Testis (tissue), 3 donors: Measurements from ENCODE around the gene MAPK8IP3. TPM values are rescaled to one million over a fixed set of nuclear protein-coding genes. Genes with fewer than 3 reads are reported as not detected.

Experiments used
- DNase-seq: peaks from one replicate; pipeline ENCODE4 v3.0.0-alpha.2; 2019
- H3K27ac ChIP-seq, 2 donors: fragments of 200-600 bp; sonication (generic); one replicate each; pipeline ENCODE4 v1.5.1; 2019
- H3K27me3 ChIP-seq: fragments of 200-600 bp; sonication (generic); one replicate; pipeline ENCODE4 v1.5.1; 2019
- H3K36me3 ChIP-seq: fragments of 200-600 bp; sonication (generic); one replicate; pipeline ENCODE4 v1.5.1; 2017; ENCODE audit warnings: low read depth; ENCODE audit errors: missing control alignments
- H3K4me1 ChIP-seq: fragments of 200-600 bp; sonication (generic); one replicate; pipeline ENCODE4 v1.5.1; 2019
- H3K4me3 ChIP-seq, 2 donors: fragments of 200-600 bp; sonication (generic); one replicate each; pipeline ENCODE4 v1.5.1; 2017 to 2019
- H3K9me3 ChIP-seq: fragments of 200-600 bp; sonication (generic); one replicate; pipeline ENCODE4 v1.5.1; 2017
- POLR2A ChIP-seq: fragments of 450-650 bp; IDR thresholded peaks from one replicate; pipeline ENCODE4 v1.6.1; 2017; ENCODE audit warnings: antibody characterized with exemption, mild to moderate bottlenecking, moderate library complexity
- WGBS, 2 donors: methylation state at CpG; one replicate each; pipeline ENCODE4 v1.1.5; 2018; 5-methylcytosine and 5-hydroxymethylcytosine counted together
- intact Hi-C: fragments of 100-400 bp; cut with DNase I; formaldehyde crosslinking; loops from one replicate; pipeline ENCODE4 v1.15.1; 2023; ENCODE audit warnings: low total_unique reads
- polyA plus RNA-seq: library from polyadenylated mRNA; stranded (reverse); fragments of 350-450 nt; fragmentation: Illumina TruSeq; extraction: RNeasy Lipid Tissue Mini Kit (QIAGEN cat#74804); gene quantifications from one replicate; pipeline ENCODE4 v1.2.3, GENCODE V29; 2014; ENCODE audit warnings: low read depth, low replicate concordance; ENCODE audit not compliant: insufficient read depth
- total RNA-seq, 2 donors: library from RNA; depleted of rRNA; stranded (reverse); fragments of >200 nt; gene quantifications; one replicate each; pipeline ENCODE4 v1.2.3, GENCODE V29; 2016
- TF ChIP-seq, protein P1 (sequence below), 3 experiments: fragments of 450-650 bp in 2 of 3; fragments of 200-600 bp in 1 of 3; sonication (generic) in 1 of 3; IDR thresholded peaks; one replicate each; pipeline ENCODE4 v1.5.1; 2016 to 2019; ENCODE audit warnings: antibody characterized with exemption in 3 of 3, mild to moderate bottlenecking in 2 of 3, moderate library complexity in 1 of 3

MAPK8IP3 gene
- total and polyA plus RNA-seq, 3 donors from 2014 or later, result 52.7 to 154 (median 128) TPM

DNA sequence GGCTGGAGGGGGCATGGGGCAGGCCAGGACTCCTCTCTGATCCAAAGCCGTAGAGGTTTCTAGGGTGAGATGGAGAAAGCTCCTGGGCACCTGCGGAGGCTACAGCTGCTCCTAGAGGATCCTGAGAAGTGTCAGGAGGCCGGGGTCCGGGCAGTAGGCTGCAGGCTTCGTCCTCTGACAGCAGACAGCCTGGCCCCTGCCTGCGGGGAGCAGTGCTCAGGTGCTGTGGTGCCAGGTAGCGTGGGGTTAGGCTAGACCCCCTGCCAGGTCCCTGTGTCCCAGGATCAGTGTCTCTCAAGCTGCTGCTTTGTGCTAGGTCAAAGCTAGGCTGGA is 68.4 kb downstream of the MAPK8IP3 start:
- Histone ChIP-seq H3K9me3 (no peaks in the 10 kb centered on the region), H3K27ac (peak overlapping the region in 1 of 2 donors; percentile 87), H3K4me1 (peaks cover 27% of the 10 kb centered on the region), H3K4me3 (no peak overlapping the region), H3K27me3 (no peaks in the 10 kb centered on the region), H3K36me3 (no peaks in the 10 kb centered on the region)
- intact Hi-C loops, result no loop called here
- no peak for DNase-seq
- 75 to 82% methylated on average over 7 of the region's 7 CpGs for WGBS, 2 donors
- TF ChIP-seq, protein P1, sequence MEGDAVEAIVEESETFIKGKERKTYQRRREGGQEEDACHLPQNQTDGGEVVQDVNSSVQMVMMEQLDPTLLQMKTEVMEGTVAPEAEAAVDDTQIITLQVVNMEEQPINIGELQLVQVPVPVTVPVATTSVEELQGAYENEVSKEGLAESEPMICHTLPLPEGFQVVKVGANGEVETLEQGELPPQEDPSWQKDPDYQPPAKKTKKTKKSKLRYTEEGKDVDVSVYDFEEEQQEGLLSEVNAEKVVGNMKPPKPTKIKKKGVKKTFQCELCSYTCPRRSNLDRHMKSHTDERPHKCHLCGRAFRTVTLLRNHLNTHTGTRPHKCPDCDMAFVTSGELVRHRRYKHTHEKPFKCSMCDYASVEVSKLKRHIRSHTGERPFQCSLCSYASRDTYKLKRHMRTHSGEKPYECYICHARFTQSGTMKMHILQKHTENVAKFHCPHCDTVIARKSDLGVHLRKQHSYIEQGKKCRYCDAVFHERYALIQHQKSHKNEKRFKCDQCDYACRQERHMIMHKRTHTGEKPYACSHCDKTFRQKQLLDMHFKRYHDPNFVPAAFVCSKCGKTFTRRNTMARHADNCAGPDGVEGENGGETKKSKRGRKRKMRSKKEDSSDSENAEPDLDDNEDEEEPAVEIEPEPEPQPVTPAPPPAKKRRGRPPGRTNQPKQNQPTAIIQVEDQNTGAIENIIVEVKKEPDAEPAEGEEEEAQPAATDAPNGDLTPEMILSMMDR (IDR thresholded peaks at IDR 0.05), result no peak
- TF ChIP-seq POLR2A, result no peak

DNA sequence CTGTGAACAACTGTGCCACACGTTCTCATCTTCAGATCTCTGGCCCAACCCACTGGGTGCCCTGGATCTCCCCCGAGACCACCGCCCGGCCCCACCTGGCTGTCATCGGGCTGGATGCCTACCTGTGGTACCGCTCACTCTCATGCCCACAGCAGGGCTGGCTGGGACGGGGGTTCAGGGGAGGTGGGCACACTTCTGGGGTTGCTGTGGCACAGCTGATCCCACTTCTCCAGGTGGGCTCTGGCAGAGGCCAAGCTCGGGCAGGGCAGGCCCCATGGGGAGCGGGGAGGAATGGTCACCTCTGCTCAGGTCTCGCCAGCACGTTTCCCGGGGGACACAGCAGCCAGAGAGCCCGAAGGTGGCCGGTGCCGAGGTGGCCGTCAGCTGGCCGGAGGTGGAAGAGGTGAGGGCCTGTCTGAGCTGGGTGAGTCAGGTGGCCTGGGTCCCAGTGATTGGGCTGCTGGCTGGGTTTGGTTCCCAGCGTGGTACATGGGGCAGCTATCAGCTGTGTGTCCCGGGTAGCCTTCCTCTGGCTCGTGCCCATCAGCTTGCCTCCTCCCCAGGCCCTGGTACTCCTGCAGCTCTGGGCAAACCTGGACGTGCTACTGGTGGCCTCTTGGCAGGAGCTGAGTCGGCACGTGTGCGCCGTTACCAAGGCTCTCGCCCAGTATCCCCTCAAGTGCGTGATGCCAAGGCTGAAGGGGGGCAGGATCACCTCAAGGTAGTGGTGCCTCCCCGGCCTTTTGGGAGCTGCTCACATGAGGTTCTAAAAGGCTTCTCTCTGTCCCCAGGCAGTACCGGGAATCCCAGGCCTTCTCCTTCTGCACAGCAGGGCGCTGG is 69.2 kb downstream of the MAPK8IP3 start:
- no peak overlapping the region for H3K27ac ChIP-seq
- no peak for TF ChIP-seq POLR2A
- TF ChIP-seq, protein P1 (IDR thresholded peaks at IDR 0.05), result no peak
- whole genome bisulfite sequencing, 2 donors, result 92 to 94% methylated on average over 16 to 30 of the region's 30 CpGs
- H3K9me3 ChIP-seq, result no peaks in the 10 kb centered on the region
- peaks cover 21% of the 10 kb centered on the region for H3K4me1 ChIP-seq
- H3K36me3 ChIP-seq, result no peaks in the 10 kb centered on the region
- no peak overlapping the region for H3K4me3 ChIP-seq
- DNase-seq, result no peak
- intact Hi-C loops, result no loop called here
- H3K27me3 ChIP-seq, result no peaks in the 10 kb centered on the region

DNA sequence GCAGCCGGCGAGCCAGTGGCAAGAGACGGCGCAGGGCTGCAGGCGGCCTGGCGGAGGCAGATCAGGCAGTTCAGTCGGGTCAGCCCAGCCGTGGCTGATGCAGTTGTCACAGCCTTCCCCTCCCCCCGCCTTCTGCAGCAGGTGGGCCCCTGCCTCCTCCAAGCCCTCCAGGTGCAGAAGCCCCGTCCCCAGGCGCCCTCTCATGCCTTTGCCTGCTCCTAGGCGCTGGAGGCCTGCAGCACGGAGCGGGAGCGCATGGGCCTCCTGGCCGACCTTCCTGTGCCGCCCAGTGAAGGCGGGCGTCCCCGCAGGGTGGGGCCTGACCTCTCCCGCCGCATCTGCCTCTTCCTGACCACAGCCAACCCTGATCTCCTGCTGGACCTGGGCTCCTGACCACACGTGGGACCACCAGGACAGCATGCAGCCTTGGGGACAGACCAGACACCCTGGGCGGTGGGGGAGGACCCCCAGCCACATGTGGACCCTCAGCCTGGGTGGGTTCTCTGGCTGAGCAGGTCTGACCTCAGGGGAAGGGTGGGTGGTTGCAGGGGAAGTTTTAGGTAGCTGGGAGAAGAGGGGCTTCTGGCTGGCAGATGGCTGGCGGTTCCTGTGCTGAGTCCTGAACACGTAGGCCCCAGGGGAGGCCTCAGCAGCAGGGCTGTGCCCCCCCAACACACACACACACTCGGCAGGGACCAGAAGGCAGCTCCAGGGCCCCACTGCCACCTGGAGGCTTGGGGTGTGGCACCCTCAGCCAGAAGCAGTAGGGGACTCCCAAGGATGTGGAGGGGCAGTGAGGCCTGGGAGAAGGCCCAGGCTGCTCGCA is 70.1 kb downstream of the MAPK8IP3 start:
- no peak overlapping the region for H3K4me3 ChIP-seq
- no peaks in the 10 kb centered on the region for H3K27me3 ChIP-seq
- no peaks in the 10 kb centered on the region for H3K9me3 ChIP-seq
- DNase-seq, result no peak
- TF ChIP-seq, protein P1 (IDR thresholded peaks at IDR 0.05), result no peak
- TF ChIP-seq POLR2A, result no peak
- 82 to 92% methylated on average over 5 to 28 of the region's 28 CpGs for WGBS, 2 donors
- no peaks in the 10 kb centered on the region for H3K36me3 ChIP-seq
- no peak overlapping the region for H3K27ac ChIP-seq
- intact Hi-C loops, result no loop called here
- H3K4me1 ChIP-seq, result peaks cover 17% of the 10 kb centered on the region

DNA sequence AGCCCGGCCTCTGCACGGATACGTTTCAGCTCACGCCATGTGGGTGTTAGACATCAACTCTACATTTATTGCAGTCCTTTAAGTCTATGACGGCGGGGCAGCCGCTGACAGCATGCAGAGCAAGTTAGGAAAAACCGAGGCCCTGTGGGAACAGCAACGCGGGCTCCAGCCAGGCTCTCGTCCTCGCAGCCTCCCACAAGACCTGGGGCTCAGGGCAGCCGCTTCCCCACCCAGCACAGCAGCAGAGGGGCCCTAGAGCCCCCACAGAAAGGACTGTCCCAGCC is 70.6 kb downstream of the MAPK8IP3 start:
- H3K27ac ChIP-seq, result no peak overlapping the region
- H3K4me3 ChIP-seq, result no peak overlapping the region
- no peaks in the 10 kb centered on the region for H3K9me3 ChIP-seq
- intact Hi-C loops, result no loop called here
- TF ChIP-seq, protein P1 (IDR thresholded peaks at IDR 0.05), result no peak
- TF ChIP-seq POLR2A, result no peak
- WGBS, 2 donors, result 81 to 91% methylated on average over 12 to 13 of the region's 13 CpGs
- H3K27me3 ChIP-seq, result no peaks in the 10 kb centered on the region
- no peak for DNase-seq
- no peaks in the 10 kb centered on the region for H3K36me3 ChIP-seq
- H3K4me1 ChIP-seq, result peaks cover 22% of the 10 kb centered on the region
